Measurements from ENCODE around the gene EIF6. TPM values are rescaled to one million over a fixed set of nuclear protein-coding genes. Genes with fewer than 3 reads are reported as not detected.
A peak's percentile ranks its signal among the peaks of the same experiment; 100 is the strongest.
"Not testable (repeated sequence)": the region's sequence is repeated elsewhere in the genome, so short reads cannot be mapped to it uniquely, and the experiment has no call there.

The EIF6 gene
- total RNA-seq, 1 donor from 2014 or later = 42.5 TPM

GRCh38 chr20:35277531-35278395 lies 6.8 kb downstream of the EIF6 start, which contains the start of gene MMP24OS:
TSS of gene MMP24OS (minus strand) at chr20:35278122. CDS start at chr20:35277929, 193 bp downstream.
- DNase-seq = peak; percentile 93

GRCh38 chr20:35277127-35277526 lies 7.4 kb downstream of the EIF6 start:
- DNase-seq = no peak

GRCh38 chr20:35276408-35276807 lies 8.2 kb downstream of the EIF6 start:
- DNase-seq = no peak

GRCh38 chr20:35275741-35276251 lies 8.8 kb downstream of the EIF6 start:
- DNase-seq = no peak

GRCh38 chr20:35274172-35275092 lies 10.1 kb downstream of the EIF6 start:
- DNase-seq = no peak

GRCh38 chr20:35273449-35274171 lies 11.0 kb downstream of the EIF6 start:
- no peak for DNase-seq

- no peak for DNase-seq
These were observed 12.7 kb downstream of the EIF6 start for GRCh38 chr20:35271904-35272303.

GRCh38 chr20:35271073-35271882 lies 13.3 kb downstream of the EIF6 start:
- DNase-seq = no peak

GRCh38 chr20:35270021-35270902 lies 14.3 kb downstream of the EIF6 start:
- DNase-seq = no peak

- peak; percentile 66 for DNase-seq
These were observed 15.4 kb downstream of the EIF6 start for GRCh38 chr20:35269055-35269781.

- DNase-seq = no peak
These were observed 17.5 kb downstream of the EIF6 start for GRCh38 chr20:35267092-35267491.

- no peak for DNase-seq
These were observed 19.8 kb downstream of the EIF6 start for GRCh38 chr20:35264755-35265154.

- DNase-seq = no peak
These were observed 20.8 kb downstream of the EIF6 start for GRCh38 chr20:35263532-35264341.

GRCh38 chr20:35262731-35263531 lies 21.6 kb downstream of the EIF6 start:
- peak; percentile 26 for DNase-seq

- not testable (repeated sequence) for DNase-seq
These were observed 22.3 kb downstream of the EIF6 start for GRCh38 chr20:35262321-35262720.

- no peak for DNase-seq
These were observed 24.1 kb downstream of the EIF6 start for GRCh38 chr20:35260426-35260825.

GRCh38 chr20:35257175-35257909 lies 27.2 kb downstream of the EIF6 start:
- DNase-seq = no peak

All from tongue (tissue), 2 donors.